NB4 (cell line): ENCODE measurements around the gene PDE4D.

ENCODE experiments used
- CTCF ChIP-seq: IDR thresholded peaks from one replicate; pipeline ENCODE4 v1.5.1; 2012; ENCODE audit warnings: low read depth, low read length
- POLR2A ChIP-seq: IDR thresholded peaks from 2 replicates; pipeline ENCODE4 v1.6.1; 2011; ENCODE audit warnings: mild to moderate bottlenecking; ENCODE audit not compliant: insufficient read length; ENCODE audit errors: extremely low read depth

GRCh38 chr5:59684388-59685190 is 208.9 kb downstream of the PDE4D start:
- TF ChIP-seq CTCF, result no peak
- TF ChIP-seq POLR2A, result no peak
